Fibroblast of mammary gland (primary cell): ENCODE results near the gene RADX.

Experiments used
- DNase-seq: peaks from one replicate; pipeline ENCODE4 v3.0.0-alpha.2; 2010; ENCODE audit warnings: low read depth
- H3K4me3 ChIP-seq: 2 replicates; pipeline ENCODE4 v1.5.1; 2011; ENCODE audit warnings: low read depth, mild to moderate bottlenecking, low read length, moderate library complexity; ENCODE audit not compliant: control insufficient read depth
- CTCF ChIP-seq: conservative IDR thresholded peaks from 2 replicates; pipeline ENCODE4 v1.5.1; 2011; ENCODE audit warnings: low read depth, low read length, inconsistent platforms; ENCODE audit not compliant: control insufficient read depth, insufficient read depth

Gene RADX

DNA sequence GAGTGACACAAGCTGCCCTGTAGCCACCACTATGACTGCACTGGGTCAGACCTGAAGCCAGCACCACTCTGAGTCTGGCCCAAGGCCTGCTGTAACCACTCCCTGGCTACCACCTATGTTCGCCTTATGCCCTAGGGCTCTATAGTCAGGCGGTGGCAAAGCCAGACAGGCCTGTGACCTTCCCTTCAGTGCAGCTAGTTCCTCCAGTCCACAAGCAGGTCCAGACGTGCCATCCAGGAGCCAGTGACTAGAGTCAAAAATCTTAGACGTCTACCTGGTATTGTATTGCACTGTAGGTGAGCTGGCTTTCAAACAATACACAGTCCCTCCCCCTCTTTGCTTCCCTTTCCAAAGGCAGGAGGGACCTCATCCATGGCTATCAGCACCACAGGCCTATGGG lies 60.7 kb downstream of the RADX start:
- no peak for DNase-seq
- no peak overlapping the region for H3K4me3 ChIP-seq
- no peak for TF ChIP-seq CTCF

DNA sequence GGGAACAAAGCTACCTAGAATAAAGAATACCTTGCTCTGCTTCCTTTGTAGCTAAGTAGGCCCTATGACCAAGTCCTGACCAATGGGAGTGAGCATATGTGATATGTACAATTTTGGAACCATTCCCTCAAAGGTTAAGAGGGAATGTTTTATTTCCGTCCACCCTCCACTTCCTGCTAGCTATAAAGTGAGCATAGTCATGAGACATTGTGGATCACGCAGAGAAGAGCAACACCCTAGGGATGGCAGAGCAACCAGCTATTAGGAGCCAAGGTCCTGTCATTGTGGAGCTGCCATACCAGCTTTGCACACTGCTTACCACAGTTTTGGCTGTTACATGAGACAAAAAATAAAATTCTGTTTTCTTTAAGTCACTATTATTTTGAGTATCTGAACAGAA lies 68.9 kb downstream of the RADX start:
- no peak for TF ChIP-seq CTCF
- H3K4me3 ChIP-seq: no peak overlapping the region
- no peak for DNase-seq

- no peak overlapping the region for H3K4me3 ChIP-seq
- TF ChIP-seq CTCF: no peak
- DNase-seq: no peak
Measured at GRCh38 chrX:106684207-106684606, 72.4 kb downstream of the RADX start.

DNA sequence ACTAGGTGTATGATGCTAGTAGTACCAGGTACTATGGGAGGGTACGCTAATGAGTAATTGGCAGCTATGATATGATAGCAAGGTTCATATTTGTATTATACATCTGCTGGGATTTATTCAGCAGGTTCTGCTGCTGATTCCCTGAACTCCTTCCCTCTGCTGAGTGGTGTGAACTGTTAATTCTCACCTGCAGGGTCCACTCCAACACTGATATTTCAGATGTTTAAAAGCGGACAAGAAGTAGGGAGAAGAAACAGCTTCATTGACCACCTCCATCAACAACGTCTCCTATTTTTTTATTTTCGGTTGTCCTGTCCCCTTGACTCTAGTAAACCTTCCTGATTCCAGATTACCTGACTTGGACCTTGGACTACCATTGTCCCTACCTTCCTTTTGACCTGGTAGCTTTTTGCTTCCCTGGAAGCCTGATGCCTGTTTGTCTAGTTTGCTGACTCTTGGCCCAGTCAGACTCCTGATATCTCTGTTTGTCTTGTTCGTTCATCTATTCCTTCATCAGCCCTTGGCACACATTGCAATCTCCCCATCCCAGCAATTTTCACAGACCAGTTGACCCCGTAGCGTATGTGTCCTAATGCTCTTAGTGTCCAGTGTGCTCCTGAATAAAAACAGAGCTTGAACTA lies 80.8 kb downstream of the RADX start:
- no peak for TF ChIP-seq CTCF
- no peak overlapping the region for H3K4me3 ChIP-seq
- DNase-seq: no peak

DNA sequence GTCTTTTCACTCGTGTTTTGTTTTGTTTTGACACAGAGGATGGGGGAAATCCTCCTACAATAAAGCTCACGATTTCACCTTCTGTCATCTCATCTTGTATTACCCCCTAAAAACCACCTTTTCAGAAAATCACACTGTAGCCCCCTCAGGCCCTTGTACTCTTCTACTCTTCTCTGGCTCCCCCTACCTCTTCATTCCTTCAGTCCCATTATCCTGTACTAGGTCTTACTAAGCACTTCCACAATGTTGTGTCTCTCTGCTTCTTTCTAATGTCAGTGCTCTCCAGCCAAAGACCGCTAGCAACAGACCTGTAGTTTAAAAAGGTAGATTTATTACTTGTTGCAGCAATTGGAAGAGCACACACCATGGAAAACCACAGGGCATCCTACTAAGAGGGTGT lies 84.7 kb downstream of the RADX start:
- no peak for TF ChIP-seq CTCF
- DNase-seq: no peak
- no peak overlapping the region for H3K4me3 ChIP-seq

DNA sequence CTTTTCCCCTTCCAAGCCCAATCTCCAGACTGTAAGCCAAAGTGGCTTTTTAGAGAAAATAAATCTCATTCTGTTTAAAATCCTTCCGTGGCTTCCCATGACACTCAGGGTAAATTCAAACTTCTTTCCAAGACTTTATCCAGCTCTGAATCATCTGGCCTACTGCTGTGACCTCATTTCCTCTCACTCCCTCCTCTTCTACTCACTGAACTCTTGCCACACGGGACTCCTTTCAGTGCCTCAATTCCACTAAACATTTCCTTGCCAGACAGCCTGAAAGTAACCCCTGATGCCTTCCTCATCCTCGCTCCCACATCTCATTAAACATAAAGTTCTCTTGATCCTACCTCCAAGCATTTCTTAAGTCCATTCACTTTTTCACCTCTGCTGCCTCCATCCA lies 86.9 kb downstream of the RADX start:
- H3K4me3 ChIP-seq: no peak overlapping the region
- no peak for TF ChIP-seq CTCF

DNA sequence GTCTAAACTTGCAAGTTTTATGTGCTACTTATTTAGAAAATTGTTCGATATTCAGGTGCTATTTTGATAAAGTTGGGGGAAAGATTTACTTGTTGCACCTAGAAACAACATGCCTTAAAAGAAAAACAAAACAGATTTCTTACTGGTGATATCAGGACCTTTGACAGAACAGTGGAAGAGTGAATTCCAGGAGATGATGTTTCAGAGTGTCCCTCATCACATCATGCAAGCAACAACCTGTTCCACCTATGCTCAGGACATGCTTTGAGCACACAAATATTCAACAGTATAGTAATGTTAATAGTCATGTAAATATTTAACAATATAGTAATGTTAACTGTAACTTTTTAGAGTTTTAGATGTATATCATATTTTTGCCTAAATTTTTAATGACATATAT lies 90.9 kb downstream of the RADX start:
- TF ChIP-seq CTCF: no peak
- no peak for DNase-seq
- no peak overlapping the region for H3K4me3 ChIP-seq

More for the DNA sequence above, 86.9 kb downstream of the RADX start:
- peak; percentile 54 for DNase-seq
